AG04449 (cell line): ENCODE measurements around the gene VPS37C.

Experiments used
- CTCF ChIA-PET: fragments of 350-600 bp; formaldehyde crosslinking; extraction: SDS; loops from one replicate; lab custom pipeline; 2021; ENCODE audit warnings: antibody characterized with exemption; lab: Yijun Ruan, JAX
- POLR2A ChIA-PET: fragments of 400-600, 350-600 bp; formaldehyde crosslinking; extraction: SDS; loops from one replicate; lab custom pipeline; 2020; ENCODE audit warnings: antibody characterized with exemption, inconsistent platforms; lab: Yijun Ruan, JAX
- DNase-seq: peaks from one replicate; pipeline ENCODE4 v3.0.0-alpha.2; 2010; ENCODE audit warnings: low read depth, low spot score
- H3K4me3 ChIP-seq: 2 replicates; pipeline ENCODE4 v1.5.1; 2011; ENCODE audit warnings: low read depth, mild to moderate bottlenecking, control low read depth, low read length
- TF ChIP-seq, protein P1 (sequence below): IDR thresholded peaks from one replicate; pipeline ENCODE4 v1.5.1; 2011; ENCODE audit warnings: mild to moderate bottlenecking, moderate library complexity, low read length, control low read depth, inconsistent platforms; ENCODE audit not compliant: insufficient read depth; ENCODE audit errors: missing control alignments

Gene VPS37C

GRCh38 chr11:61107888-61108287, 53.3 kb downstream of the VPS37C start:
- ChIA-PET CTCF (no interaction called here), POLR2A (no interaction called here)
- TF ChIP-seq, protein P1, sequence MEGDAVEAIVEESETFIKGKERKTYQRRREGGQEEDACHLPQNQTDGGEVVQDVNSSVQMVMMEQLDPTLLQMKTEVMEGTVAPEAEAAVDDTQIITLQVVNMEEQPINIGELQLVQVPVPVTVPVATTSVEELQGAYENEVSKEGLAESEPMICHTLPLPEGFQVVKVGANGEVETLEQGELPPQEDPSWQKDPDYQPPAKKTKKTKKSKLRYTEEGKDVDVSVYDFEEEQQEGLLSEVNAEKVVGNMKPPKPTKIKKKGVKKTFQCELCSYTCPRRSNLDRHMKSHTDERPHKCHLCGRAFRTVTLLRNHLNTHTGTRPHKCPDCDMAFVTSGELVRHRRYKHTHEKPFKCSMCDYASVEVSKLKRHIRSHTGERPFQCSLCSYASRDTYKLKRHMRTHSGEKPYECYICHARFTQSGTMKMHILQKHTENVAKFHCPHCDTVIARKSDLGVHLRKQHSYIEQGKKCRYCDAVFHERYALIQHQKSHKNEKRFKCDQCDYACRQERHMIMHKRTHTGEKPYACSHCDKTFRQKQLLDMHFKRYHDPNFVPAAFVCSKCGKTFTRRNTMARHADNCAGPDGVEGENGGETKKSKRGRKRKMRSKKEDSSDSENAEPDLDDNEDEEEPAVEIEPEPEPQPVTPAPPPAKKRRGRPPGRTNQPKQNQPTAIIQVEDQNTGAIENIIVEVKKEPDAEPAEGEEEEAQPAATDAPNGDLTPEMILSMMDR = no peak
- H3K4me3 ChIP-seq = no peak overlapping the region
- DNase-seq = no peak

- ChIA-PET CTCF (no interaction called here), POLR2A (no interaction called here)
- no peak for DNase-seq
- TF ChIP-seq, protein P1 = no peak
- H3K4me3 ChIP-seq = no peak overlapping the region
These were observed 54.2 kb downstream of the VPS37C start for GRCh38 chr11:61106894-61107470.

- ChIA-PET CTCF (no interaction called here), POLR2A (no interaction called here)
- DNase-seq = no peak
- H3K4me3 ChIP-seq = no peak overlapping the region
- TF ChIP-seq, protein P1 = no peak
These were observed 54.9 kb downstream of the VPS37C start for GRCh38 chr11:61106296-61106695.

GRCh38 chr11:61104963-61105362, 56.3 kb downstream of the VPS37C start:
- CTCF ChIA-PET = no interaction called here
- TF ChIP-seq, protein P1 = no peak
- no peak for DNase-seq
- POLR2A ChIA-PET = no interaction called here
- H3K4me3 ChIP-seq = no peak overlapping the region

- TF ChIP-seq, protein P1 = no peak
- ChIA-PET POLR2A (no interaction called here), CTCF (no interaction called here)
- H3K4me3 ChIP-seq = no peak overlapping the region
- no peak for DNase-seq
These were observed 57.3 kb downstream of the VPS37C start for GRCh38 chr11:61103851-61104423.

DNA sequence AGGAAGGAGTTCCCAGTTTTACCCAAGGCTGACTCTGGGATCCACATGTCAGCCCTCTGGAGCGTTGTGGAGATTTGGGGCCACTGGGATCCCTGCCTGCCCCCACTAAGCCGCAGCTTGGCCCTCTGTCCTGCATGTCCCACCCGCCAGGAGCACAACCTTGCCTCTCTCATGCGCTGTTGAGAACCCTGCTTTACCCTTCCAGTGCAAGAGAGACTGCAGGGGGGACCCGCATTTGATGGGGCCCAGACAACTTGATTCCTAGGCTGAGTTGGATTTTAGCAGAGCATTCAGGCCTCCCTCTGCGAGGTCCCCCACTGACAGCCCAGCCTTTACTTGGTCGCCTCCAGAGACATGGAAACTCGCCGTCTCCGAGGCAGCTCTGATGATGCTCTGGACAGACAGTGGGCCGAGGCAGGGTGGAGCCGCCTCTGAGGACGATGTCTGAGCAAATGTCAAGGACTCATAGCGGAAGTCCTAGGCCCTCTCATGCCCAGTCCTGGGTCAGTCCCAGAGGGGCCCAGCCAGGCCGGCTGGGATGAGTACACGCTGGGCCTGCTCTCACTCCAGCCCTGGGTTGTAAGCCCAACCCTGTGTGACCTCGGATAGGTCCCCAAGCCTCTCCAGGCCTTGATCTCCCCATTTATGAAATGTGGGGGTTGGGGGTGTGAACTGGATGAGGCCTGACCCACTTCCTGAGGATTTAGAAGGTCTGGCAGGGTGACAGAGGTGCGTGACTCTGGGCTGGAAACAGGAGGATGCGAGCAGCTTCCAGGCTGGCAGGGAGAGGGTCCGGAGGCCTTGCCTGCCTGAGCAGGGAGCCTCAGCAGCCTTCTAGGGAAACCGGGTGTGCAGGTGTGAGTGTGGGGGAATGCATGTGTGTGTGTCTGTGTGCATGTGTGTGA, 58.3 kb downstream of the VPS37C start:
- POLR2A ChIA-PET = no interaction called here
- CTCF ChIA-PET = no interaction called here
- H3K4me3 ChIP-seq = no peak overlapping the region
- DNase-seq = no peak
- TF ChIP-seq, protein P1 = no peak
